Measurements from ENCODE around the gene RUBCNL. TPM values are rescaled to one million over a fixed set of nuclear protein-coding genes. Genes with fewer than 3 reads are reported as not detected.

RUBCNL gene
- total RNA-seq, 1 experiment from 2014 or later: 1.4 TPM

- no peak overlapping the region for H3K56ac ChIP-seq (ENCODE audit: insufficient read length, low read depth, low read length)
- no peak for TF ChIP-seq CTCF (conservative IDR thresholded peaks at IDR 0.05)
- no peak overlapping the region for H3K4me2 ChIP-seq (ENCODE audit: insufficient read depth, insufficient read length, low read length)
- H3K4me3 Mint-ChIP-seq: no peak overlapping the region
- H3K9ac ChIP-seq (ENCODE audit: extremely low read depth, insufficient read length, low read length): no peak overlapping the region
- no peak overlapping the region for H3K18ac ChIP-seq (ENCODE audit: insufficient read length, low read depth, low read length)
- no peak overlapping the region for H3K23ac ChIP-seq (ENCODE audit: insufficient read length, low read depth, low read length)
- no peak overlapping the region for H3K14ac ChIP-seq (ENCODE audit: insufficient read depth, low read length)
- peaks cover 0 to 10% (median 8%) of the 10 kb centered on the region in 3 experiments; a peak in 5 of 7 replicates for H3K36me3 Mint-ChIP-seq (ENCODE audit: insufficient read depth in 1 of 3, low read depth in 3 of 3)
- H3K27ac ChIP-seq (ENCODE audit: insufficient read length, low read depth, low read length): no peak overlapping the region
- no peak overlapping the region for H3T11ph ChIP-seq (ENCODE audit: low read length)
- no peaks in the 10 kb centered on the region for H3K27me3 ChIP-seq (ENCODE audit: insufficient read depth, low read length)
- no peak overlapping the region for H2BK20ac ChIP-seq (ENCODE audit: low read depth, low read length, poor library complexity, severe bottlenecking)
- H2BK120ac ChIP-seq (ENCODE audit: low read depth, low read length, poor library complexity, severe bottlenecking): no peak overlapping the region
- no peaks in the 10 kb centered on the region for H3K79me1 ChIP-seq (ENCODE audit: insufficient read depth, low read depth, low read length, poor library complexity, severe bottlenecking)
- peaks cover 8% of the 10 kb centered on the region for H3K9me3 ChIP-seq (ENCODE audit: control insufficient read depth, low read depth, low read length)
- H4K91ac ChIP-seq (ENCODE audit: insufficient read length, low read depth, low read length): no peak overlapping the region
- no peak for DNase-seq
- no peak overlapping the region for H2BK15ac ChIP-seq (ENCODE audit: low read depth, low read length)
- no peak overlapping the region for H4K8ac ChIP-seq (replicated peaks; ENCODE audit: insufficient read length, low read depth, low read length)
- no peak overlapping the region for H3K27ac Mint-ChIP-seq
- H3K4me1 Mint-ChIP-seq: peaks cover 0 to 6% of the 10 kb centered on the region in 2 experiments; a peak in 2 of 4 replicates
- H2BK12ac ChIP-seq (ENCODE audit: insufficient read length, low read depth, low read length): no peak overlapping the region
- peaks cover 10% of the 10 kb centered on the region in 2 experiments for H3K9me3 Mint-ChIP-seq
- no peak overlapping the region for H2AFZ ChIP-seq (ENCODE audit: low read length)
- no peaks in the 10 kb centered on the region for H3K27me3 Mint-ChIP-seq (ENCODE audit: low read depth)
- H3K4ac ChIP-seq (ENCODE audit: low read depth, low read length): no peak overlapping the region
- H4K20me1 ChIP-seq (ENCODE audit: control insufficient read depth, insufficient read depth, insufficient read length): no peaks in the 10 kb centered on the region
- H3K23me2 ChIP-seq (ENCODE audit: insufficient read length, low read depth, low read length, poor library complexity, severe bottlenecking): no peaks in the 10 kb centered on the region
- WGBS (ENCODE audit: extremely low coverage, insufficient read length, low lambda C conversion rate): no CpG with 5 or more reads among the region's 2 CpGs
- H2AK5ac ChIP-seq (ENCODE audit: insufficient read length, low read length): no peak overlapping the region
- no peaks in the 10 kb centered on the region for H3K79me2 ChIP-seq (ENCODE audit: insufficient read depth, low read length)
- H4K5ac ChIP-seq (ENCODE audit: insufficient read length, low read depth, low read length): no peak overlapping the region
- H3K4me1 ChIP-seq (ENCODE audit: insufficient read depth, low read length): no peaks in the 10 kb centered on the region; the same call in 1 of the 2 replicates
- H2BK5ac ChIP-seq (ENCODE audit: insufficient read length, low read length): no peak overlapping the region
These were observed 15.1 kb upstream of the RUBCNL start for GRCh38 chr13:46402178-46402577.
